CD4-positive, alpha-beta T cell treated with Interleukin-2 at 100 ng/mL for 4 hours (primary cell): ENCODE results near the gene DSTN.

Experiments used
- DNase-seq: peaks from one replicate; pipeline ENCODE4 v3.0.0-alpha.2; 2020; ENCODE audit warnings: low spot score

Gene DSTN

DNA sequence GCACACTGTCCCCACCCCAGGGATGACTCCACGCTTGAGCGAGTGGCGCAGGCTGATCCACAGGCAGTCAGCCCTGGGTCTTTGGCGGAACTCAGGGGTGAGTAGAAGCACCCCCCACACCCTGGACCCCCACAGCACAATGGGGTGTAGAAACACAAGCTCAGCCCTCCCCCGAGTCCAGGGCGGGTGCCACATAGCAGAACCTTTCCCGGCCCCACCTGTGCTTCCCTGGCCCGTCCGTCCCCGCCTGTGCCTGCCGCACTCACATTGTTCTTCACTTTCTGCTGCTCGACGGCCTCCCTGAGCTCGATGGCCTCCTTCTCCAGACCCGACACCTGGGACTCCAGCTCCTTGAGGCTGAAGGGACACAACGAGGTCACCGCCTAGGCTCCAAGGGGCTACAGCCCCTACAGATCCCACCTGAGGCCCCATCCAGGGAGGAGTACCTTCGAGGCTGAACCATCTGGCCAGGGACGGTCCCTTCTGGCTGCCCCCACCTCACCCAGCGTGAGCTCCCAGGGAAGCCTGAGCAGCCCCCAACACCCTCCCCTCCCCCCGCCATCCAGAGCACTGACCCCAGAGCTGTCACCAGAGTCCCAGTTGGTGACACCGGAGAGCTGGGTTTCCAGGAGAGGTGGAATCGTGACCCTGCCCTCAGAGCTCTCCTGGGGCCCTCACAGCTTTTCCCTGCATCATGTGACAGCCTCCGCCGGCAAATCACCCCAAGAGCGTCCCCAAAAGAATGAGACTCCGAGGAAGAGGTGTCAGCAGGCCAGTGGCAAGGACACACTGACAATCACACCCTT is 55.6 kb downstream of the DSTN start:
- DNase-seq: no peak

DNA sequence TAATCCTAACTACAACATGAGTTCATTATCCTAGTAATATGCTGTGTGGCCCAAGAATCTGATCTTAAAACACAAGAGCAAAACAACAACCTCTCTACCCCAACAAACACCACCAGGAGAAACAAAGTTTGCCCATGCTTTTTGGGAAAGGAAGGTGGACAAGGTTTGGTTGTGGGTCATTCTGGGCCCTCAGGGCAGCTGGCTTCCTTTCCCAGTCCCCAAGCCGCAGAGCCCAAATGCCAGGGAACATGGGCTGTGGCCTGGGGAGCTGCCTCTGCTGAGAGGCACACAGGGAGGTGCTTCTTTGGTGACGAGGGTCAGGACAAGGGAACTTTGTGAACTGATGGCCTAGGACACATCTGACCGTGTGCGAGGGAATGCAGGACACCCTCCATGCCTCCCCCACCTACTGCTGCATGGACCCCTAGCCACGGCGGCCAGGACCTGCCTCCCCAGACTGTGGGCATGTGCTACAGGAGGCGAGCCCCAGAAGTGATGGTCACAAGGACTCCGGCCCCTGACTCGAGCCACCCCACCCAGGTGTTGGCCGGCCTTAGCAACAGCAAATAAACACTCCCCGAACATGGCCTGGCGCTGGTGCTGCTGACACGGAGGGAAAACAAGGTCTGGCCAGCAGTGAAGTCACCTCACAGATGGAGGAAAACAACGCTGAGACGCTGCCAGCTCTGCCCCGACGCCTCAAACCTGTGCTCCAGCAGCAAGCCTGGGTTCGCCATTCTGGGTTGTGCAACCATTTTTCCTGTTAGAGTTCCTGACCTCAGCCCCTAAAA is 56.5 kb downstream of the DSTN start:
- DNase-seq: no peak

DNA sequence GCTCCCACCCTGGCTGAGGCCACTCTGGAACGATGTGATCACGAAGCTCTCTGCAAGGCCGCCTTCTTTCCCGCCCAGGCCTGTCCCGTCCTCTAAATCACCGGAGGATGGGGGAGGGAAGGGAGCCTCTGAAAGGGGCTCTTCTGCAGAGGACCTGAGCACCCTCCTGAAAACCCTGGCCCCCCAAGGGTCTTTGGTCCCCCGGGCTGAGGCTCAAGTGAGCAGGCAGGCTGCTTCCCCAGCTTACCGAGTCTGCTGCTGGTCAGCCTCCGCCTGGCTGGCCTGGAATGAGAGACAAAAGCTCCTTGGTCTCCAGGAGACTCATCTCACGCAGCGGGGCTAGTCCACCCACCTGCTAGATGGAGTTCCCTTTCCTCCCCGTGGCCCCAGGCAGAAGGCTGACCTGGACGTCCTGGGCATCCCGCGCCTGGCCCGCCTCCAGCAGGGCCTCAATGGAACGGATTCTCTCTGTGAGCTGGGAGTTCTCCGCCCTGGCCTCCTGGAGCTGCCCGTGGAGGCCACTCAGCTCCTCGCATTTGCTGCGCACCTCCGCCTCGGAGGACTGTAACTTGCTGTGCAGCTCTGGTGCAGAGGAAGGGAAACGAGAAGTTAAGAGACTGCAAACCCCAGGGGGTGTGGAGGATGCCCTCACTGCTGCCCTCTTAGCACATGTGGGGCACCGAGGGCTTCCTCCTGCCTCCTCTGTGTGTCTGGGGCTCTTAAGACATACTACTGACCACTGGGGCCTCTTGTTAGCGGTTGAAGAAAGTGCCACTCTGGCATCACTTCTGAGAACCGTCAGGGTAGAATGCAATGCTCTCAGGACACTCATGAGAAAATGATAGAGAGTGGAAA is 57.5 kb downstream of the DSTN start:
- no peak for DNase-seq

DNA sequence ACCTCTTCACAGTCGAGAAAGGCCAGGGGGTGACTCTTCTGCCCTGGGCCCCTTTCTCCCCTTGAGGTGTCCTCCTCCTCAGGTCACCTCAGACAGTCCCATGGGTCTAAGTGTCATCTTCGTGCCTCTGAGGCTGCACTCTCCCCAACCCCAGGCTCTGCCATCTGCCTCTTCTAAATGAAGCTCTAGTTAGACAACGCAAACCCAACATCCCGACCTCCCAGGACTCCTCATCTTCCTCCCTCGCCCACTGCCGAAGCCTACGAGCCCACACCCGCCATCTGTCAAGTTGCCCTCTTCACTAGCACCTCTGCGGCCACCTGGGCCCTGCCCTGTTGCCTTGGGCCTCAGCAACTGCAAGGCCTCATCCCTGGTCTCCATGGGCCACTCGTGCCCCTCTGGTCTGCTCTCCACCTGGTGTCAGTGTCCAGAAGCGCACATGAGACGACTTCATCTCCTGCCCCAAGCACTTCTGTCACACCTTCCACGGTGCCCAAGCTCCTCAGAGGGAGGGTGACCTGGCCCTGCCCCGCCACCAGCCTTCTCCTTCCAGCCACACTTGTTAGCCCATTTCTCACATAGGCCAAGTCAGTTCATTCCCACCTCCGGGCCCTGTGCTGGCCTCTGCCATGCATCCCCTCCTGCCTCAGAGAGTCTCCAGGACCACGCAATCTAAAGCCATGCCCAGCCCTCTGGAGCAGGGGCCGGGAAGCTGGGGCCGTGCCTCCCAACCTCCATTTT is 58.4 kb downstream of the DSTN start:
- DNase-seq: no peak

DNA sequence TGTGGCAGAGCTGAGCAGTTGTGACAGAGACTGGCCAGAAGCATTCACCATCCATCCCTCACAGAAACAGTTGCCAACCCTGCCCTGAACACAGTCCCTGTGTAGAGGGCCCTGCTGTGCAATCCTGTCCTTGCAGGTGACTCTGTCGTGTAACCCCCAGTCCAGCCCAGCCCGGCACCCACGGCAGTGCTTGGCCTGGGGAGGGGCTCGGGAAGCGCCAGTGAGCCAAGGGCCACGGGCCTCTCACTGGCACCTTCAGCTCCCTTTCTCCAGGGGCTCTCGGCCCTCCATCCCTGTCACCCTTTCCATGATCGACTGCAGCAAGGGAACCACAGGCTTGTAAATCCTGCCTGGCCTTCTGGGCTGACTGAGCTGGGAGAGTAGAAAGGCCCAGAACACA is 59.1 kb downstream of the DSTN start:
- DNase-seq: no peak

DNA sequence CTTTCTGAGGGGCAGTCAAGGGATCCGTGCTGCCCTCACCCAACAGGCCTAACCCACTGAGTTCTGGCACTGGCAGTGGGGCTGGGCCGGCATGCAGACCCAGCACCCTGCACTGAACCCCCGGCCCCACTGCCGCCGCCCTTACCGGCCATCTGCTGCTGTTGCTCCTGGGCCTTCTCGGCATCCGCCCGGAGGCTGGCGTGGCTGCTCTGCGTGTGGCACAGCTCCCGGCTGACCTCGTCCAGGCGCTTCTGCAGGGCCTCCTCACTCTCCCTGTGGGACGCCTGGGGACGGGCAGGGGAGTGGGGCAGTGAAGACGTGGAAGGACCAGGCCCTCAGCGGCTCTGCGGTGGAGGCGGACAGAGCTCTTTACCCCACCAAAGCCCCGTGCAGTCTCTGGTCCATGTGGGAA is 59.8 kb downstream of the DSTN start:
- no peak for DNase-seq

DNA sequence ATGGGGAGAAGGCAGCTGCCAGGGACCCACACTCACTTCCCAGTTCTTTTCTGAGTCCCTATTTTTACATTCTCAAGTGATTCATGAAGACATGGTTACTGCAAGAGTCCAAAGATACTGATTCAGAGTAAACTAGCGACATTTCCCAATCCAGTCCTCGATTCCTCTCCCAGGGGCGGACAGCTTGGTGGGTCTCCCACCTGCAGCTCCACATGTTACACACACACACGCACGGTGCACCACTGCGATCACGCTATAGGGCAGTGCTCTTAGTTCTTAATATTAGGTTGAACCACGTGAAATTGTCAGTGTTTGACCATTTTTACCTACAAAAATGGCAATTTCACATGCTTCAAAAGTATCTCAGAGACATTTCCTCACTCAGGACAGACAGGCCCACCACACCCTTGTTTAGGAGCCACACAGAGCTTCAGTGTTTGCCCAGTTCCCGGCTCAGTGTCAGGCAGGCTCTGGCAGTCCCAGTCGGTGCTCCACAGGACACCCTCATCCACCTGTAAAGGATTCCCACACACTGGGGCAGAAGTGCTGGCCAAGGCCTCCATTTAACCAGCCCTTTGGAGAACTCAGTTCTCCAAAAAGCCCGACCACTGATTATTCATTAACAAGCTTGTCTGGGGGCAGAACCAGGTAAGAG is 60.4 kb downstream of the DSTN start:
- DNase-seq: no peak

DNA sequence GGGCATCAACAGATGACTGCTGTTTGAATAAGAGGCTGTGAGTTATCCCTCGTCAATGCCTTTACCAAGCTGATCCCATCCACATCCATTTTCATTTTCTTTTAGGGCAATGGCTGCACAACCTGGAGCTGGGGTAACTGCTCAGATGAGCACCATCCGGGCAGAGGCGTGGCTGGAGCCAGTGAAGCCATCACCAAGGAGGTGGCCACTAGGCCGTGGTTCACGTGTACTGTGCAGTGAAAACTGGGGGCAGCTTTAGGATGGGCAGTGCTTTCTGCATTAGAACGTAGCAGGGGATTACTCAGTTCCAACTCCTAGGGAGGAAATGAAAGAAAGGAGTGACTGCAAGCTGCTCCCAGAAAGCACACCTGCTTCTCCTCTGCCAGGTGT is 60.9 kb downstream of the DSTN start:
- no peak for DNase-seq

DNA sequence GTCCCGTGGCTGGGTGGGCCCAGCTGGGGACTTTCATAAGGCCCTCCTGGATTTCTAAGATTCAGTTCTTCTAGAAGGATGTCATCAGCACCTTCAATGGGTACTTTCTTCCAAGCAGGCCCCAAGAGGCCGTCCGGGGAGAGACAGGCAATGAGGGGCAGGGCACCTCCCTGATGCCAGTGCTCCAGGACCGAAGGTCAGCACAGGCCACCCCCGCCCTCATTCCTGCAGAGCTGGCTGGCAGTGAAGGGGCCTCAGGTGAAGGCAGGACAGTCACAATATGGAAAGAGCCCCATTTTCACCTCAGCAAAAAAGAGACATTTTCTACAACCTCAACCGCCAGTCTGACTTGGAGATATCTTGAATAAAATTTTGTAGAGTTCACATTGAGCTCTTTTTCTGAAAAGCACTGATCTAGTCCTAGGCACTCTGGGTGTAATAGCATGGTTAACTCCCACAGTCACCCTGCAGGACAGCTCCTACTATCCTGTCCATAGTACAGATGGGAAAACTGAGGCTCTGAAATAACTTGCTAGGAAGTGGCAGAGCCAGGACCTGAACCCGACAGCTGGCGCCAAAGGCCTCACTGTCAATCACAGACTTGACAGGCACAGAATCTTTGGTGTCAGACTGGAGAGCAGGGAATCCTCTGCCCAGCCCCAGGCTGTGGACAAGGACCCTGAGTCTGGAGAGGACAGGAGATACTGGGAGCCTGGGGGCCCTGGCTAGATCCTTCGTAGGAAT is 61.9 kb downstream of the DSTN start:
- no peak for DNase-seq

DNA sequence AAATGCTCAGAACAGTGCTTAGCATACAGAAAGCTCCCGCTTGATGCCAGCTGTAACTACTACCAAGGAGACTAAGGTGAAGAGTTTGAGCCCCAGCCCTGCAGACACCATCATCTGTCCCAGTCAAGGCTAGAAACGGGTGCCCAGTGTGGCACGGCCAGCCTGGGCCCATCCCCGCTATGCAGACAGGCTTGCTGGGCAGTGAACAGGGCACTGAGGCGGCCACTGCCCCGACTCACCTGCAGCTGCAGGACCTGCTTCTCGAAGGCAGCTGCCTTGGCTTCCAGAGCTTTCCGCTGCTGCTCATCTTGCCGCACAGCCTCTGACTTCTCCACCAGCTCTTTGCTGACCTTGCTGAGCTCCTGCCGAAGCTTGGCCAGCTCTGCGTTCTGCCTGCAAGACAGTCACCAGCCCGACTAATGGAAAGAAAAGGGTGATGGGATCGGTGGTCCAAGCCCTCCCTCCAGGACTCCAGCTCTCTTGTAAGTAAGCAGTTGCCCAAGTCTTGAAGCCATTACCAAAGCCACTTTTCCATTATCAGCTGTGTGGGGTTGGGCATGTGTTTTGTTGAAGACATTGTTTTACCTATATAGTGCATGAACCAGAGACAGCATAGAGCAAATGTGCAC is 63.5 kb downstream of the DSTN start:
- DNase-seq: no peak

DNA sequence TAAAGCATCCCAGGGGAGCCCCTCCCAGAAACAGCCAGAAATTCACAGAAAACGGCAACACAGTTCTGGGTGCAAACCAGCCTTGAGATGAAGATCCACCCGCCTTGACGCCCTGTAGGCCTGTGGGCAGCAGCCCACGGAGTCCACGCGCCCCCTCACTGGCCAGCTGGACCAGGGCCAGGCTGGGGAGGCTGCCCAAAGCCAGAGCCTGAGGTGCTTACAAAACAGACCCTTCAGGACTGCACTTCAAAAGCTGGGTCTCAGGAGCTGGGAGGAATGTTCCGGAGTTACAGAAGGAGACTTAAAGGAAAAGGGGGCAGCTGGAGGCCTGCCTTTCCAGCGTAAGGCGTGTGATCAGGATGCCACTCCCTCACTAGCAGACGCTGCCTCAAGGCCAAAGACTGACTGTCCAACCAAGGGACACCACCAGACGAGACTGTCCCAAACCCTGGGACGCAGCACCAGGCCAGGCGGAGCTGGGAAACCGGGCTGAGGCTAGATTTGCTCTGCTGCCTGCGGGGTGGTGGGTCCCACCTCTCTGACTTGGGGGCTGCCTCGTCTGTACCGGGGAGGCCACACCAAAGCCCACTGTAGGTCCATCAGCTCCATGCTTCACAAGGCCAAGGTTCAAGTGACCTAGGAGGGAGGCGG is 64.1 kb downstream of the DSTN start:
- DNase-seq: no peak

DNA sequence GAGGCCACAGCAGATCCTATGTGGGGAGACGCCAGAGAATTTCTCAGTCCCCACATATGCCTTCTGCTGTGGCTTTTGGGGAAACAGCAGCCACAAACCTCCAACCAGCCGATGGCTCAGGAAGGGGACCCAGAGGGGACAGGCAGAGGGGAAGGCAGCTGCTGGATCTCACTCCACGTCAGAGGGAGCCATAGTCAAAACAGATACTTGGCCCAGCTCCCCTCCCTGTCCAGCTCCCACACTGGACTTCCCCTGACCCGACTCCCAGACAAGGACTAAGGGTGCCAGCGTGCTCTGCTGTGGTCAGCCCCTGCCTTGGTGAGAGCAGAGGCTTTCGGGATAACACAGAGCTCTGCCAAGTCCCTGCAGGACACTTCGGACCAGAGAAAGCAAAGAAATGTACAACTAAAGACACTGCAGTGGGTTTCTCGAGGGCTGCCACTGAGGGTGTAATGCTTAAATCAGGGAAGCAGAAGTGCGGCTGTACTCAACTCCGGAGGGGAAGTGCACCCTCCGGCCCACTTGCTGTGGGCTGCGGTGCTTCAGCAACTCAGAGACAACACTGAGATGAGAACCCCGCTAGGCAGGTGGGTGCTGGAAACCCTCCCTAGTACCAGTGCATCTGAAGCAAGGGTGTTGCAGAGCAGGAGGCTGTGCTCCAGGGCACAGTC is 64.9 kb downstream of the DSTN start:
- no peak for DNase-seq

DNA sequence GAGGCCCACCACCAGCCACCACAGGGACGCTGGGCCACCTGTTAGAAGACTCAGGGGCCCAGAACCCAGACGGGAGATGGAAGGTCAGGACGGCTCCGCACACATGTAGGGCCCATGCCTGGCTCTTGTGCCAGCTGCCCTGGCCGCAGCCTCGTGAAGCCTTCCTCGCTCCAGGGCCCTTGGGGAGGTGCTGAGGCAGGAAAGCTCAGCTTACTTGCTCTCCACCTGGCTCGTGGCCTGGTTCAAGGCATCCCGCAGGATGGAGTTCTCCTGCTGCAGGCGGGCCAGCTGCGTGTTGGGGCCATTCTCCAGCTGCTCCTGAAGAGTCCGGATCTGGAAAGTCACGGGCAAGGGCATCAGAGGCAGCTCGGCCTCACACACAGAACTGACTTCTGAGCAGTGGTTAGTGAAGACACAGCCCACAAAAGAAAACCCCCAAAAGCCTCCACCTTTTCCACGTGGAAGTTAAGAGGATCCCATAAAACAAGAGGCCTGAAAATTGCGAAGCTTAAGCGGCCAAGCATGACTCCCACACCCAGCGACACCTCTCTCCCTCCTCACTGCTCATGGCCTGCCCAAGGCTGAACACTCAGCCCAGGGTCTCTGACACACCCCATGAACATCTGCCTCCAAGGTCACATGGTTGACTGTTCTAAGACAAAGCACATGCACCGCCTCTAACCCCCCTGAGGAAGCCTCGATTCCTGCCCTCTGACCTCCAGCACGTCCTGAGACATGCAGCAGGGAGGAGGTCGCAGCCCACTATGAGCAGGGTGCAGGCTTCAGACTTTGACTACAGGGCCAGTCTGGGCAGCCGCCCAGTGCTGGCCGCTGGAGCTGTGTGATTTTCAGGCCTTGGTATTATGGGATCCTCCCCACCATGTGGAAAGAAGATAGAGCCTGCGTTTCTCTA is 65.7 kb downstream of the DSTN start:
- no peak for DNase-seq

DNA sequence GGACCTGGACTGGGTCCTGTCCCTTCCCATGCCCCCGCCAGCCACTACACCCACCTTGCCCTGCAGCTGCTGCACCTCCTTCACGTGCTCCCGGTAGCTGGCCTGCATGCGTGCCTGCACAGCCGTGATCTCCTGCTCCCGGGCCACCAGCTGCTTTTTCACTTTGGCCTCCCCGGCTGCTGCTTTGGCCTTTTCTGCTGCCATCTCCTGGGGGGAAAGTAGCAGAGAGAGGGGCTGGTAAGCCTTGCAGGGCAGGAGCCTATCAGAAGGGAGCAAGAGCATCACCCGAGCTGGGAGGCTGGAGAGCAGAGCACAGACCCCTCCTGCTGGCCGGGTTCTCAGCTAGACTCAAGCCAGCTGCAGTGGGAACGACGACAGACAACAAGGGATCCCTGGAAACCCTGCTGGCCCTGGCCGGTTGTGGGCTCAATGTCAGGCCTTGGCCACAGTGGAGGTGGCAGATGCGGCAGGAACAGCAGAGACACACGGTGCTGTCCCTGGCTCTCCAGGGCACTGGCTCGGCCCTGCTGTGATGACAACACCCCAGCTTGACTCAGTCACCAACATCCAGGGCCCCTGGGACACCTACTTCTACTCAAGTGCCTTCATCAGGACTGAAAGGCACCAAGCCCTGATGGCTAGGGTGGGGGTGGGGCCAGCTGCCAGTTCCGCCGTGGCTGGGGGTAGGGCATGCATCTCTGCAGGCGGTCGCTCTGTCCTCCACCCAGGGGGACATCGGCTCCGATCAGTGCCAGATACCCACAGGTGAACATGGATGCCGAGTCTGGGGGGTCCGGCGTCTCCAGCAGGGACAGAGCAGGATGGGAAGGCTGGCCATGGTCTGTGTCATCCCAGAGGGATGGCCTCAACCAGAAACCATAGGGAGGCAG is 66.9 kb downstream of the DSTN start:
- DNase-seq: no peak

DNA sequence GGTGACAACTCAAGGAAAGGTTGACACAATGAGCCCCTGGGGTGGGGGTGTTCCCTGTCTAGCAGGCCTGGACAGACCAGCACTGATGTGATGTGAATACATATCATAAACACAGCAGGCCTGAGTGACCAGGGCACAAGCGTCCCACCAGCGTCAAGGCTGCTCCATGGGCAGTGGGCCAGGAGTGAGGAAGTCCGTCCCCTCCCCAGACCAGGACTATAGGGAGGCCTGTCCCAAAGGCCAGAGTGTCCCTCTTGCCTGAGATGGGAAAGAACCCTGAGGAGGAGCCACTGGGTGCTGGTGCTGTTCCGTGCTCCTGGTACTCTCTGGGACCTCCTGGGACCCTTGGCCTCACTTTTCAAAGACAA is 67.5 kb downstream of the DSTN start:
- no peak for DNase-seq

DNA sequence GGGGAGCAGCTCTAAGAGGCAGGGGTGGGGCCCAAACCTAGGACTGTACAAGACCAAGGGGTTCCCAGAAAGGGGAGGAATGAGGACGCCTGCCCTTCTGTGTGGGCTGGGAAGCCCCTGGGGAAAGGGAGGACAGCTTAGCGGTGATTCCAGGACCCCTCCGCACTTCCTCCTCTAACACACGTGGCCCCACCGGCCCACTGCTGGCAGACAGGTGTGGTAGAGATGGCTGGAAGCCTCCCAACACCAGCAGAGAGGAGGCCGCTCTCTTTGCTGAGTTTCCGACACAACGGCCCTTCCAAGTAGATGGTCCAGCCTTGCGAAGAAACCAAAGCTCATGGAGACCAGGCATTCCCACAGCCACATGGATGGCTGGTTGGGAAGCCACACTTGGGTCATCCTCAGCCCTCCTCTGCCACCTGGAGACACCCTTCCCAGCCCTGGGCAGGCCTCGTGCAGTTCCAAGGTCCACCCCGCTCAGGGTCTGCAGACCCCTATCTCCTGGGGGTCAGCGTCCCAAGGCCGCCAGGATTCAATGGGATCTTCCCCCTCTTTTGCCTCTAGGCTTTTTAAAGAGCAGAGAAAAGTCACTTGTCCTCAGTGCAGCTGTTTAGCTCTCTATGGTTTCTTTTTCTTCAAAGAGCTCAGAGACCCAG is 68.2 kb downstream of the DSTN start:
- DNase-seq: no peak
